ENCODE data around the gene PRKAG2. TPM values are rescaled to one million over a fixed set of nuclear protein-coding genes. Genes with fewer than 3 reads are reported as not detected.

Gene PRKAG2
- total RNA-seq, 2 experiments from 2014 or later = 39.3 to 42.3 TPM

DNA sequence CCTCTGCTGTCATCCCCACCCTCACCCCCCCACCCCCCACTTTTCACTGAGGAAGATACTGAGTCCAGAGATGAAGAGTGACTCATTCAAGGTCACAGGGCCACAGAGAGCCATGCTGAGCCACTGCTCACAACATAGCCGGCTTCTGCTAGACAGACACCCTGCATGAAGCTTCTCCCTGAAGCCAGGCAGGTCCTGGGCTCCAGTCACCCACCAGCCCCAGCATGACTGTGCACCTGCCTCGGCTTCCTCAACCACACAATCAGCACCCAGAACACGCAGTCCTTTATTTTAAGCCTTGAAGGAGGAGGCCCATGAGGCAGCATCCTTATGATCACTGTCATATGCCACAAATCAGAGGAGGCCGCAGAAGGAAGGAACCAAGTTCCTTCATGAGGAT, 19.2 kb upstream of the PRKAG2 start:
- H3K27me3 Mint-ChIP-seq = peaks cover 33% of the 10 kb centered on the region
- no peaks in the 10 kb centered on the region for H3K9me3 Mint-ChIP-seq
- CTCF ChIA-PET = no interaction called here
- no peak for DNase-seq
- Histone ChIP-seq H3K4me3 (ENCODE audit: low read length) (no peak overlapping the region), H3K36me3 (ENCODE audit: insufficient read depth, low read length) (no peaks in the 10 kb centered on the region), H3K27me3 (ENCODE audit: control insufficient read depth in 1 of 2, insufficient read depth in 2 of 2, low read length in 2 of 2) (peaks cover 11 to 12% of the 10 kb centered on the region in 2 experiments), H3K27ac (ENCODE audit: low read depth in 1 of 2, low read length in 2 of 2) (no peak overlapping the region), H3K9me3 (ENCODE audit: control insufficient read depth in 1 of 2, insufficient read depth in 1 of 2, low read length in 2 of 2) (no peaks in the 10 kb centered on the region), H3K4me1 (ENCODE audit: insufficient read depth, low read length) (no peaks in the 10 kb centered on the region)
- intact Hi-C loops (cut with DNase I, micrococcal nuclease) = no loop called here
- POLR2A ChIA-PET = no interaction called here
- no peak for ATAC-seq (ENCODE audit: poor library complexity)
- TF ChIP-seq CTCF (IDR thresholded peaks at IDR 0.05) = no peak
- no peak overlapping the region for H3K27ac Mint-ChIP-seq
- H3K4me1 Mint-ChIP-seq (ENCODE audit: low read depth) = no peaks in the 10 kb centered on the region
- H3K4me3 Mint-ChIP-seq = no peak overlapping the region
- H3K36me3 Mint-ChIP-seq (ENCODE audit: low read depth) = no peaks in the 10 kb centered on the region

DNA sequence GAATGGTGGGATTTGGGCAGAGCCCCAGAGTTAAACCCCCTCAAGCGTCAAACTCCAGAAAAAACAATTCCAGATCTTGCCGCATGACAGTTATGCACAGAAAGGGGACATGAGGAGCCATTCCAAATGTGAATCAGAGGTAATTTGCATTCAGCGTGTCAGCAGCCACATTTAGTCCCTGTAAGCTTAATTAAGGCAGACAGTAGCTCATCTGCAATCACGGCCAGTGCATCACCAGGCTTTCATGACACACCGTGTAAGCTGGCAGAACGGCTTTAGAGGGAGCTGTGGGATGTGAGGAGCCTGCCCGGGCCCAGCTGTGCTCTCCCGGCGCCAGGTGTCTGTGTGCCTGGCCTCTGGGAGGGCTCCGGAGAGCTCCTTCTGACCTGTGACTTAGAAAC, 18.7 kb upstream of the PRKAG2 start:
- Mint-ChIP-seq H3K36me3 (ENCODE audit: low read depth) (no peaks in the 10 kb centered on the region), H3K4me1 (ENCODE audit: low read depth) (no peaks in the 10 kb centered on the region), H3K9me3 (no peaks in the 10 kb centered on the region), H3K4me3 (no peak overlapping the region), H3K27me3 (peaks cover 33% of the 10 kb centered on the region), H3K27ac (no peak overlapping the region)
- H3K27ac ChIP-seq (ENCODE audit: low read depth in 1 of 2, low read length in 2 of 2) = no peak overlapping the region
- H3K4me3 ChIP-seq (ENCODE audit: low read length) = no peak overlapping the region
- ChIA-PET POLR2A (no interaction called here), CTCF (no interaction called here)
- ATAC-seq (ENCODE audit: poor library complexity) (no peak), DNase-seq (no peak)
- intact Hi-C loops (cut with DNase I, micrococcal nuclease) = no loop called here
- H3K27me3 ChIP-seq (ENCODE audit: control insufficient read depth in 1 of 2, insufficient read depth in 2 of 2, low read length in 2 of 2) = peaks cover 11 to 12% of the 10 kb centered on the region in 2 experiments
- H3K9me3 ChIP-seq (ENCODE audit: control insufficient read depth in 1 of 2, insufficient read depth in 1 of 2, low read length in 2 of 2) = no peaks in the 10 kb centered on the region
- no peak for TF ChIP-seq CTCF (IDR thresholded peaks at IDR 0.05)
- no peaks in the 10 kb centered on the region for H3K36me3 ChIP-seq (ENCODE audit: insufficient read depth, low read length)
- no peaks in the 10 kb centered on the region for H3K4me1 ChIP-seq (ENCODE audit: insufficient read depth, low read length)

DNA sequence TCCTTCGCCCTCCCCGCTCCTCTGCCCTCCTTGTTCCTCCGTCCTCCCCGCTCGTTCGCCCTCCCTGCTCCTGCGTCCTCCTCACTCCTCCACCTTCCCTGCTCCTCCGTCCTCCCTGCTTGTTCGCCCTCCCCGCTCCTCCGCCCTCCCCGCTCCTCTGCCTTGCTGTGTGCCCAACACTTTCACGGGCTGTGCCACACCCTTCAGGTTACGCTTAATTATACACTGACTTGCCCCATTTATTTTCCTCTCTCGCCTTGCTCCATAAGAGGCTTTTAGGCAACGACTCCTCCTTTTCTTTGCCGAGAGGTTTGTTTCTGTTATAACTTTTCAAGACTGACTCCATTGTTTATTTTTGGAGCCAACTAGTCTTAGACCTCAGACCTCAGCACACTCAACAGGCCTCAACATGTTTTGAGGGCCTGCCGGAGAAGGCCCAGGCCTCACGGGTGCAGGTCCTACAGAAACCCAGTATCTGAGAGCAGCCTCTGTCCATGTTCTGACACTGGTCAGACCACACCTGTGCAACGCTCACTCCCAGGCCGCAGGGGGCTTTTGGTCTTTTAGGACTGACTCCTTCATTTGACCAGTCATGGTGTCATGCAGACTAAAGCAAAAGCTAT, 18.2 kb upstream of the PRKAG2 start:
- no peak for TF ChIP-seq CTCF (IDR thresholded peaks at IDR 0.05)
- no peak overlapping the region for H3K4me3 ChIP-seq (ENCODE audit: low read length)
- Mint-ChIP-seq H3K4me3 (no peak overlapping the region), H3K27ac (no peak overlapping the region), H3K4me1 (ENCODE audit: low read depth) (no peaks in the 10 kb centered on the region), H3K36me3 (ENCODE audit: low read depth) (no peaks in the 10 kb centered on the region), H3K27me3 (peaks cover 31% of the 10 kb centered on the region), H3K9me3 (no peaks in the 10 kb centered on the region)
- ATAC-seq (ENCODE audit: poor library complexity) (no peak), DNase-seq (no peak)
- no peaks in the 10 kb centered on the region for H3K36me3 ChIP-seq (ENCODE audit: insufficient read depth, low read length)
- intact Hi-C loops (cut with DNase I, micrococcal nuclease) = no loop called here
- ChIA-PET CTCF (no interaction called here), POLR2A (no interaction called here)
- no peaks in the 10 kb centered on the region for H3K4me1 ChIP-seq (ENCODE audit: insufficient read depth, low read length)
- H3K27me3 ChIP-seq (ENCODE audit: control insufficient read depth in 1 of 2, insufficient read depth in 2 of 2, low read length in 2 of 2) = peaks cover 11 to 12% of the 10 kb centered on the region in 2 experiments
- no peaks in the 10 kb centered on the region for H3K9me3 ChIP-seq (ENCODE audit: control insufficient read depth in 1 of 2, insufficient read depth in 1 of 2, low read length in 2 of 2)
- no peak overlapping the region for H3K27ac ChIP-seq (ENCODE audit: low read depth in 1 of 2, low read length in 2 of 2)
